H9 (cell line): ENCODE data around the gene TESK1. TPM values are rescaled to one million over a fixed set of nuclear protein-coding genes. Genes with fewer than 3 reads are reported as not detected.
"Not testable (repeated sequence)": the region's sequence is repeated elsewhere in the genome, so short reads cannot be mapped to it uniquely, and the experiment has no call there.

Experiments used
- DNase-seq: peaks from one replicate; pipeline ENCODE4 v3.0.0-alpha.2; 2017
- H2AFZ ChIP-seq: one replicate; pipeline ENCODE4 v1.6.1; 2013; ENCODE audit warnings: mild to moderate bottlenecking, low read length, control low read depth, moderate library complexity
- H2AK5ac ChIP-seq: 2 replicates; pipeline ENCODE4 v1.6.1; 2013; ENCODE audit warnings: low read length, control low read depth, mixed read lengths; ENCODE audit not compliant: insufficient read length
- H2BK120ac ChIP-seq: one replicate; pipeline ENCODE4 v1.6.1; 2013; ENCODE audit warnings: low read depth, mild to moderate bottlenecking, low read length, control low read depth, inconsistent platforms; ENCODE audit not compliant: poor library complexity, severe bottlenecking
- H2BK12ac ChIP-seq: 2 replicates; pipeline ENCODE4 v1.6.1; 2013; ENCODE audit warnings: low read length, control low read depth, mixed read lengths, low read depth; ENCODE audit not compliant: insufficient read length
- H2BK15ac ChIP-seq: 2 replicates; pipeline ENCODE4 v1.6.1; 2013; ENCODE audit warnings: low read depth, low read length, control low read depth
- H2BK20ac ChIP-seq: one replicate; pipeline ENCODE4 v1.6.1; 2013; ENCODE audit warnings: low read depth, mild to moderate bottlenecking, low read length, control low read depth, inconsistent platforms; ENCODE audit not compliant: poor library complexity, severe bottlenecking
- H2BK5ac ChIP-seq: 2 replicates; pipeline ENCODE4 v1.6.1; 2013; ENCODE audit warnings: low read length, control low read depth, mixed read lengths; ENCODE audit not compliant: insufficient read length
- H3K14ac ChIP-seq: 2 replicates; pipeline ENCODE4 v1.6.1; 2013; ENCODE audit warnings: low read length, control low read depth; ENCODE audit not compliant: insufficient read depth
- H3K18ac ChIP-seq: 2 replicates; pipeline ENCODE4 v1.6.1; 2013; ENCODE audit warnings: low read depth, mild to moderate bottlenecking, mixed read lengths, low read length, control low read depth; ENCODE audit not compliant: insufficient read length
- H3K23ac ChIP-seq: 2 replicates; pipeline ENCODE4 v1.6.1; 2013; ENCODE audit warnings: low read length, control low read depth, mixed read lengths, low read depth; ENCODE audit not compliant: insufficient read length
- H3K23me2 ChIP-seq: 2 replicates; pipeline ENCODE4 v1.6.1; 2013; ENCODE audit warnings: low read depth, mild to moderate bottlenecking, mixed read lengths, low read length, control low read depth; ENCODE audit not compliant: insufficient read length, poor library complexity, severe bottlenecking
- H3K27ac ChIP-seq: 2 replicates; pipeline ENCODE4 v1.5.1; 2013; ENCODE audit warnings: low read length, control low read depth, mixed read lengths, low read depth; ENCODE audit not compliant: insufficient read length
- H3K27me3 ChIP-seq: 2 replicates; pipeline ENCODE4 v1.6.1; 2013; ENCODE audit warnings: low read length, control low read depth, inconsistent platforms; ENCODE audit not compliant: insufficient read depth
- H3K4ac ChIP-seq: 2 replicates; pipeline ENCODE4 v1.6.1; 2013; ENCODE audit warnings: low read depth, mild to moderate bottlenecking, control low read depth, inconsistent platforms, low read length, moderate library complexity
- H3K4me1 ChIP-seq: 2 replicates; pipeline ENCODE4 v1.6.1; 2013; ENCODE audit warnings: low read length, control low read depth, inconsistent platforms; ENCODE audit not compliant: insufficient read depth
- H3K4me2 ChIP-seq: 2 replicates; pipeline ENCODE4 v1.6.1; 2013; ENCODE audit warnings: low read length, control low read depth, mixed read lengths; ENCODE audit not compliant: insufficient read length, insufficient read depth
- H3K56ac ChIP-seq: 2 replicates; pipeline ENCODE4 v1.6.1; 2013; ENCODE audit warnings: low read depth, mild to moderate bottlenecking, mixed read lengths, low read length, control low read depth; ENCODE audit not compliant: insufficient read length
- H3K79me1 ChIP-seq: 2 replicates; pipeline ENCODE4 v1.6.1; 2013; ENCODE audit warnings: low read depth, mild to moderate bottlenecking, moderate library complexity, low read length, control low read depth, inconsistent platforms; ENCODE audit not compliant: insufficient read depth, poor library complexity, severe bottlenecking
- H3K79me2 ChIP-seq: 2 replicates; pipeline ENCODE4 v1.6.1; 2013; ENCODE audit warnings: low read length, control low read depth, inconsistent platforms; ENCODE audit not compliant: insufficient read depth
- H3K9ac ChIP-seq: 2 replicates; pipeline ENCODE4 v1.6.1; 2013; ENCODE audit warnings: low read length, control low read depth, mixed read lengths; ENCODE audit not compliant: insufficient read length; ENCODE audit errors: extremely low read depth
- H3K9me3 ChIP-seq: one replicate; pipeline ENCODE4 v1.6.1; 2013; ENCODE audit warnings: low read depth, low read length, inconsistent platforms; ENCODE audit not compliant: control insufficient read depth
- H3T11ph ChIP-seq: one replicate; pipeline ENCODE4 v1.6.1; 2013; ENCODE audit warnings: mild to moderate bottlenecking, low read length, control low read depth, inconsistent platforms
- H4K20me1 ChIP-seq: one replicate; pipeline ENCODE4 v1.6.1; 2013; ENCODE audit not compliant: control insufficient read depth, insufficient read length, insufficient read depth
- H4K5ac ChIP-seq: 2 replicates; pipeline ENCODE4 v1.6.1; 2013; ENCODE audit warnings: low read depth, mild to moderate bottlenecking, mixed read lengths, low read length, control low read depth; ENCODE audit not compliant: insufficient read length
- H4K8ac ChIP-seq: replicated peaks from 2 replicates; pipeline ENCODE4 v1.6.1; 2013; ENCODE audit warnings: low read length, control low read depth, mixed read lengths, low read depth; ENCODE audit not compliant: insufficient read length
- H4K91ac ChIP-seq: 2 replicates; pipeline ENCODE4 v1.6.1; 2013; ENCODE audit warnings: low read depth, mild to moderate bottlenecking, moderate library complexity, mixed read lengths, low read length, control low read depth; ENCODE audit not compliant: insufficient read length
- H3K27ac Mint-ChIP-seq, 3 experiments: 2 replicates in 2 of 3; 3 replicates in 1 of 3; pipeline ENCODE4 v1.8.0; 2020 to 2021; ENCODE audit warnings: mixed read lengths in 3 of 3, mild to moderate bottlenecking in 1 of 3, moderate library complexity in 1 of 3
- H3K27me3 Mint-ChIP-seq: 2 replicates; pipeline ENCODE4 v1.8.0; 2021; ENCODE audit warnings: low read depth, mild to moderate bottlenecking, moderate library complexity, mixed read lengths
- H3K36me3 Mint-ChIP-seq, 3 experiments: 2 replicates in 2 of 3; 3 replicates in 1 of 3; pipeline ENCODE4 v1.8.0; 2020 to 2021; ENCODE audit warnings: low read depth in 3 of 3, mixed read lengths in 3 of 3; ENCODE audit not compliant: insufficient read depth in 1 of 3
- H3K4me1 Mint-ChIP-seq, 2 experiments: 2 replicates each; pipeline ENCODE4 v1.8.0; 2020; ENCODE audit warnings: mixed read lengths in 2 of 2
- H3K4me3 Mint-ChIP-seq, 2 experiments: 2 replicates in 1 of 2; 3 replicates in 1 of 2; pipeline ENCODE4 v1.8.0; 2020 to 2021; ENCODE audit warnings: mild to moderate bottlenecking in 2 of 2, mixed read lengths in 2 of 2, moderate library complexity in 1 of 2
- H3K9me3 Mint-ChIP-seq, 2 experiments: 2 replicates in 1 of 2; 3 replicates in 1 of 2; pipeline ENCODE4 v1.8.0; 2020; ENCODE audit warnings: mild to moderate bottlenecking in 2 of 2, mixed read lengths in 2 of 2, moderate library complexity in 1 of 2
- WGBS: extraction: QIAGEN DNeasy Blood & Tissue Kit; methylation state at CpG from one replicate; pipeline ENCODE4 v1.1.7; 2013; ENCODE audit warnings: missing lambda C conversion rate, low lambda C conversion rate, mixed read lengths; ENCODE audit not compliant: insufficient read length; ENCODE audit errors: extremely low coverage; 5-methylcytosine and 5-hydroxymethylcytosine counted together
- total RNA-seq: library from RNA; stranded (reverse); gene quantifications from 2 replicates; pipeline ENCODE4 v1.2.1, GENCODE V29; 2021
- TF ChIP-seq, protein P1 (sequence below): fragments of 200-600 bp; sonication (generic); conservative IDR thresholded peaks from 3 replicates; pipeline ENCODE4 v1.8.0; 2021; ENCODE audit warnings: antibody characterized with exemption, mild to moderate bottlenecking

The TESK1 gene
- total RNA-seq, 1 experiment from 2014 or later, result 28.6 TPM

DNA sequence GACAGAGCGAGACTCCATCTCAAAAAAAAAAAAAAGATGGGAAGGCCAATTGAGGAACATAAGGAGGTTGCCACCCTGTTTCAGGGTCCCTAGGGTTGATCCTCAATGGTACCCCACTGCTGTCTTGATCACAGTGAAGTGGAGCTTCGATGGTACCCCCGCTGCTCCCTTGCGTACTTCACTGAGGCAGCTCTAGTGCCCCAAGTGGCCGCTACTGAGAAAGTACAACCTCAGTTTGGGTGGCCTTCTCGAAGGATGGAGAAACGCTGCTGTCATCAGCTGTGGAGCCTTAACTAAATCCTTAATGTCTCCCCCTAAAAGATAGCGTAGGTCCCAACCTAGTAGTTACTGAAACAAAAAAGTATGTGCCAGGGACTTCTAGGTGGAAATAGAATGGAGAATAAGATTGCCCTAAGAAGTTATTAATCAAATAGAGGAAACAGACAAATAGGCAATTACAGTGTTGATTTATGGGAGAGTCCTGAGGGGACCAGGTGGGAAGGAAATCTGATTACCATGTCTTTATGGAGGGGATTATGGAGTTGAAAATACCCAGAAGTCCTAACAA lies 6.3 kb downstream of the TESK1 start:
- no peak overlapping the region for H2BK5ac ChIP-seq
- no peak overlapping the region for H2BK15ac ChIP-seq
- H4K5ac ChIP-seq, result no peak overlapping the region
- H3K18ac ChIP-seq, result no peak overlapping the region
- Mint-ChIP-seq H3K27ac (no peak overlapping the region), H3K4me3 (no peak overlapping the region), H3K36me3 (peaks cover 9 to 25% (median 21%) of the 10 kb centered on the region in 3 experiments; a peak in 6 of 7 replicates), H3K27me3 (peaks cover 17% of the 10 kb centered on the region), H3K9me3 (no peaks in the 10 kb centered on the region; a peak in 2 of 5 replicates), H3K4me1 (peaks cover 7 to 13% of the 10 kb centered on the region in 2 experiments)
- H3K56ac ChIP-seq, result no peak overlapping the region
- H2BK20ac ChIP-seq, result no peak overlapping the region
- no peak overlapping the region for H2AK5ac ChIP-seq
- WGBS, result no CpG with 5 or more reads among the region's 8 CpGs
- TF ChIP-seq, protein P1, sequence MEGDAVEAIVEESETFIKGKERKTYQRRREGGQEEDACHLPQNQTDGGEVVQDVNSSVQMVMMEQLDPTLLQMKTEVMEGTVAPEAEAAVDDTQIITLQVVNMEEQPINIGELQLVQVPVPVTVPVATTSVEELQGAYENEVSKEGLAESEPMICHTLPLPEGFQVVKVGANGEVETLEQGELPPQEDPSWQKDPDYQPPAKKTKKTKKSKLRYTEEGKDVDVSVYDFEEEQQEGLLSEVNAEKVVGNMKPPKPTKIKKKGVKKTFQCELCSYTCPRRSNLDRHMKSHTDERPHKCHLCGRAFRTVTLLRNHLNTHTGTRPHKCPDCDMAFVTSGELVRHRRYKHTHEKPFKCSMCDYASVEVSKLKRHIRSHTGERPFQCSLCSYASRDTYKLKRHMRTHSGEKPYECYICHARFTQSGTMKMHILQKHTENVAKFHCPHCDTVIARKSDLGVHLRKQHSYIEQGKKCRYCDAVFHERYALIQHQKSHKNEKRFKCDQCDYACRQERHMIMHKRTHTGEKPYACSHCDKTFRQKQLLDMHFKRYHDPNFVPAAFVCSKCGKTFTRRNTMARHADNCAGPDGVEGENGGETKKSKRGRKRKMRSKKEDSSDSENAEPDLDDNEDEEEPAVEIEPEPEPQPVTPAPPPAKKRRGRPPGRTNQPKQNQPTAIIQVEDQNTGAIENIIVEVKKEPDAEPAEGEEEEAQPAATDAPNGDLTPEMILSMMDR, result peak; percentile 74
- no peak overlapping the region for H3K4me2 ChIP-seq
- H4K20me1 ChIP-seq, result no peaks in the 10 kb centered on the region
- no peak overlapping the region for H3K23ac ChIP-seq
- H2AFZ ChIP-seq, result no peak overlapping the region
- H2BK120ac ChIP-seq, result no peak overlapping the region
- H3K4ac ChIP-seq, result no peak overlapping the region
- peak; percentile 58 for DNase-seq
- no peaks in the 10 kb centered on the region; the same call in 1 of the 2 replicates for H3K4me1 ChIP-seq
- no peak overlapping the region for H4K91ac ChIP-seq
- no peaks in the 10 kb centered on the region for H3K79me1 ChIP-seq
- no peaks in the 10 kb centered on the region for H3K9me3 ChIP-seq
- 0 out of 2 replicates have a peak, but pooled peaks cover 4% of the 10 kb centered on the region for H3K27me3 ChIP-seq
- peaks cover 2% of the 10 kb centered on the region for H3K23me2 ChIP-seq
- H3T11ph ChIP-seq, result no peak overlapping the region
- H3K79me2 ChIP-seq, result no peaks in the 10 kb centered on the region
- H3K27ac ChIP-seq, result no peak overlapping the region
- H3K14ac ChIP-seq, result no peak overlapping the region
- no peak overlapping the region for H2BK12ac ChIP-seq
- H4K8ac ChIP-seq, result no peak overlapping the region
- no peak overlapping the region for H3K9ac ChIP-seq

DNA sequence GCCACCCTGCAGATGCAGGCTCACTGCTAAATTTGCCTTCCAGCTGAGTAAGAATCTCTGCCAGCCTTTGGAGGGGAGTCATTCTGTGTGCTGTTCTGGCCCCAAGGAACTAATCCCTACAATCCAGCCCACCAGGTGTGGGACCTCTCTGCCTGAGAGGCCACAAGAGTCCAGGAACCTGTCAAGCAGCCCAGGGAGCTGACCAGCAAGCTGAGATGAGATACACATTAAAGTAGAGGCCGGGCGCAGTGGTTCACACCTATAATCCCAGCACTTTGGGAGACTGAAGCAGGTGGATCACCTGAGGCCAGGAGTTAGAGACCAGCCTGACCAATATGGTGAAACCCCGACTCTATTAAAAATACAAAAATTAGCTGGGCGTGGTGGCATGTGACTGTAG lies 7.0 kb downstream of the TESK1 start:
- not testable (repeated sequence) for H2BK15ac ChIP-seq, H3K4me1 ChIP-seq, H2BK20ac ChIP-seq, H4K91ac ChIP-seq, H3K9me3 ChIP-seq, H3K56ac ChIP-seq, H3K27me3 ChIP-seq, H4K20me1 ChIP-seq, H4K5ac ChIP-seq, H2BK5ac ChIP-seq, H3K14ac ChIP-seq, H3K4me3 Mint-ChIP-seq, H2AFZ ChIP-seq, H3K27ac ChIP-seq, H3K4me2 ChIP-seq, H3K4ac ChIP-seq, H3K23ac ChIP-seq, H3K79me1 ChIP-seq, H3K23me2 ChIP-seq, H3T11ph ChIP-seq, DNase-seq, H2BK120ac ChIP-seq, H3K9ac ChIP-seq, H3K27ac Mint-ChIP-seq, H3K79me2 ChIP-seq, H2BK12ac ChIP-seq, H3K9me3 Mint-ChIP-seq, H2AK5ac ChIP-seq, H3K18ac ChIP-seq, H4K8ac ChIP-seq
- Mint-ChIP-seq H3K36me3 (peaks cover 9 to 22% (median 16%) of the 10 kb centered on the region in 3 experiments; a peak in 6 of 7 replicates), H3K27me3 (peaks cover 23% of the 10 kb centered on the region), H3K4me1 (peaks cover 11 to 12% of the 10 kb centered on the region in 2 experiments)
- no CpG with 5 or more reads among the region's 4 CpGs for WGBS
